Measurements from ENCODE around the gene C12orf42.

DNA sequence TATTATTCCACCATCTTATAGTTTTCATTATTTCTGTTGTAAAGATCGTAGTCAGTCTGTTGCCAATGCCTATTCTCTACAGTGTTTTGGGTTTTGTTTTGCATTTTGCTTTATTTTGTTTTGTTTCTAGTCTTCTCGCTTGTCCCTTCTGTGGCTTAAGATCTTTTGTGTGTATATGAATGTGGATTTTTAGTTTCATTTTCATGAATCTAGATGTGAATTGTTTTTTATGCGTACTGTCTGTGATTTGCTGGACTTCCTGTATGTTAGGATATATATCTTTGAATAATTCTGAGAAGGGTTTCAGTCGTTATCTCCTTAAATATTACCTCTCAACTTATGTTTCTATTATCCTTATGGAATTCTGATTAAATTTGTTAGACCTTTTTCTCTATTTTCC, 13.4 kb downstream of the C12orf42 start:
- TF ChIP-seq, protein P1, sequence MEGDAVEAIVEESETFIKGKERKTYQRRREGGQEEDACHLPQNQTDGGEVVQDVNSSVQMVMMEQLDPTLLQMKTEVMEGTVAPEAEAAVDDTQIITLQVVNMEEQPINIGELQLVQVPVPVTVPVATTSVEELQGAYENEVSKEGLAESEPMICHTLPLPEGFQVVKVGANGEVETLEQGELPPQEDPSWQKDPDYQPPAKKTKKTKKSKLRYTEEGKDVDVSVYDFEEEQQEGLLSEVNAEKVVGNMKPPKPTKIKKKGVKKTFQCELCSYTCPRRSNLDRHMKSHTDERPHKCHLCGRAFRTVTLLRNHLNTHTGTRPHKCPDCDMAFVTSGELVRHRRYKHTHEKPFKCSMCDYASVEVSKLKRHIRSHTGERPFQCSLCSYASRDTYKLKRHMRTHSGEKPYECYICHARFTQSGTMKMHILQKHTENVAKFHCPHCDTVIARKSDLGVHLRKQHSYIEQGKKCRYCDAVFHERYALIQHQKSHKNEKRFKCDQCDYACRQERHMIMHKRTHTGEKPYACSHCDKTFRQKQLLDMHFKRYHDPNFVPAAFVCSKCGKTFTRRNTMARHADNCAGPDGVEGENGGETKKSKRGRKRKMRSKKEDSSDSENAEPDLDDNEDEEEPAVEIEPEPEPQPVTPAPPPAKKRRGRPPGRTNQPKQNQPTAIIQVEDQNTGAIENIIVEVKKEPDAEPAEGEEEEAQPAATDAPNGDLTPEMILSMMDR (IDR thresholded peaks at IDR 0.05): no peak
- no peak for TF ChIP-seq POLR2A (IDR thresholded peaks at IDR 0.05)
- TF ChIP-seq EP300 (IDR thresholded peaks at IDR 0.05): no peak

All from tibial nerve (tissue), 4 donors.